ENCODE results near the gene ACAP2.

DNA sequence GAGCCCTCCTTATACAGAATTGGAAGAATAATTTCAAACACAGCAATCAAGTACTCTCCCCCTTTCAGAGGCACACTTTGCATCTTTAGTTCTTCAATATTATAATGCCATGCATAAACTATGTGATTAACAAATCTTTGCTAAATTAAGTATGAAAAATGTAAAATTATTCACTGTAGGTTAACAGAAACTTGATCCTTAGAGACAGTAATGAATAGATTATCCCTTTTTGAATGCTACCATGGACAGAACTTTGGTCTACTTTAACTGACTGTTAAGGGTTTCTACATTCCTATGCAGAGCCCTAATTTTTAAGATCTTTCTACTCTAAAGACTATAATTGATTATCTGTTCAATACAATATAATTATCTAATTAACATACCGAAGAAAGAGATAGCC lies 146.2 kb downstream of the ACAP2 start:
- TF ChIP-seq CTCF (IDR thresholded peaks at IDR 0.05) (no peak), RAD21 (conservative IDR thresholded peaks at IDR 0.05 in 1 of 2, IDR thresholded peaks at IDR 0.05 in 1 of 2) (no peak), POLR2A (IDR thresholded peaks at IDR 0.05; ENCODE audit: low read length) (no peak), ZFP36 (IDR thresholded peaks at IDR 0.05; ENCODE audit: borderline replicate concordance, partially characterized antibody) (no peak), ESRRA (IDR thresholded peaks at IDR 0.05; ENCODE audit: borderline replicate concordance, low read length) (no peak), REST (IDR thresholded peaks at IDR 0.05) (no peak), MYC (IDR thresholded peaks at IDR 0.05; ENCODE audit: borderline replicate concordance, low read length) (no peak), ELK1 (IDR thresholded peaks at IDR 0.05; ENCODE audit: low read depth, low read length) (no peak), MAZ (IDR thresholded peaks at IDR 0.05; ENCODE audit: borderline replicate concordance, low read depth, low read length) (no peak), RFX5 (IDR thresholded peaks at IDR 0.05) (no peak), TP53 (CRISPR knock-in tag; IDR thresholded peaks at IDR 0.05) (no peak), EP300 (IDR thresholded peaks at IDR 0.05) (no peak)

Measured in A549 (cell line).